ENCODE data around the gene CFL1. TPM values are rescaled to one million over a fixed set of nuclear protein-coding genes. Genes with fewer than 3 reads are reported as not detected.

The CFL1 gene
- total and polyA plus RNA-seq, 2 of the 4 experiments (the other 2 are of a cell fraction) = 960 to 2,231 TPM

- no peak for TF ChIP-seq MAFK (IDR thresholded peaks at IDR 0.05; ENCODE audit: low read depth, low read length)
Observed at GRCh38 chr11:65862941-65863888, 5.2 kb upstream of the CFL1 start (continued).

- Histone ChIP-seq H2AK9ac (replicated peaks; ENCODE audit: low read depth, low read length, poor library complexity) (peak overlapping the region; percentile 11), H4K5ac (ENCODE audit: low read depth, low read length) (no peak overlapping the region), H3K79me1 (ENCODE audit: low read depth in 1 of 2, low read length in 2 of 2) (peaks cover 6 to 62% of the 10 kb centered on the region in 2 experiments; a peak in 3 of 4 replicates), H2AFZ (replicated peaks; ENCODE audit: low read length, poor library complexity) (no peak overlapping the region), H4K91ac (ENCODE audit: insufficient read depth, low read depth, low read length) (no peak overlapping the region), H3K9me1 (ENCODE audit: insufficient read depth, low read length) (peaks cover 4% of the 10 kb centered on the region; the same call in 1 of the 2 replicates), H3K27me3 (ENCODE audit: control insufficient read depth, insufficient read depth, low read length) (no peaks in the 10 kb centered on the region), H3K9ac (ENCODE audit: low read depth, low read length) (no peak overlapping the region), H3K56ac (ENCODE audit: extremely low read depth, insufficient read depth, low read length) (no peak overlapping the region), H3K4me3 (ENCODE audit: insufficient read depth, low read depth, low read length) (no peak overlapping the region), H3K9me3 (ENCODE audit: control insufficient read depth, insufficient read depth, low read length) (no peaks in the 10 kb centered on the region), H2BK120ac (ENCODE audit: low read depth, low read length) (no peak overlapping the region), H3K36me3 (ENCODE audit: control insufficient read depth, insufficient read depth, low read length) (peaks cover 55% of the 10 kb centered on the region), H3K18ac (ENCODE audit: low read depth, low read length) (no peak overlapping the region), H4K8ac (ENCODE audit: low read depth in 2 of 2, low read length in 2 of 2) (no peak overlapping the region), H3K4me2 (ENCODE audit: low read depth, low read length) (no peak overlapping the region), H3K23ac (ENCODE audit: low read depth, low read length) (peak overlapping the region; percentile 64; the same call in 1 of the 2 replicates), H2BK5ac (ENCODE audit: low read depth, low read length, poor library complexity, severe bottlenecking) (no peak overlapping the region), H2BK20ac (ENCODE audit: low read depth, low read length) (no peak overlapping the region), H3K27ac (ENCODE audit: insufficient read depth, low read length) (no peak overlapping the region), H3K14ac (replicated peaks; ENCODE audit: low read depth, low read length) (no peak overlapping the region), H3K4me1 (ENCODE audit: control insufficient read depth, insufficient read depth, low read length) (peaks cover 7% of the 10 kb centered on the region), H2AK5ac (ENCODE audit: low read depth, low read length) (no peak overlapping the region; the same call in 1 of the 2 replicates), H4K20me1 (ENCODE audit: insufficient read depth, low read length) (peaks cover 36% of the 10 kb centered on the region), H2BK15ac (ENCODE audit: low read depth, low read length) (no peak overlapping the region), H3K4ac (ENCODE audit: low read depth, low read length) (peak overlapping the region; percentile 77; the same call in 1 of the 2 replicates)
- POLR2A ChIA-PET (ENCODE audit: unreplicated experiment) = interaction anchor here (0.5 to 1.6 kb wide), 2 partner anchors 10 to 201 kb away, joined by 3 to 5 read pairs; no protein-coding TSS in a partner anchor
- dilution Hi-C loops (cut with HindIII; ENCODE audit: low sequenced_read_pairs, unreplicated experiment) (no loop called here), in situ Hi-C loops (cut with MboI; ENCODE audit: low sequenced_read_pairs) (no loop called here), intact Hi-C loops (cut with micrococcal nuclease) (no loop called here)
- 100% methylated on average over 3 of the region's 5 CpGs; no CpG with 5 or more reads in 1 of the 2 experiments for WGBS, 2 experiments (ENCODE audit: extremely low coverage in 2 of 2, insufficient read length in 1 of 2)
- no peak for DNase-seq
- CTCF ChIA-PET = no interaction called here
- ATAC-seq (ENCODE audit: low read depth) = no peak
- BruUV-seq (replicated peaks) = no TSS peak
- TF ChIP-seq ELK1 (IDR thresholded peaks at IDR 0.05; ENCODE audit: borderline replicate concordance, low read depth, low read length) = no peak
- no peak for TF ChIP-seq MAFK (IDR thresholded peaks at IDR 0.05; ENCODE audit: low read depth, low read length)
- TF ChIP-seq CTCF (conservative IDR thresholded peaks at IDR 0.05; ENCODE audit: low read depth, low read length) = no peak
- no peak for TF ChIP-seq MAZ (IDR thresholded peaks at IDR 0.05; ENCODE audit: borderline replicate concordance, low read depth, low read length)
- no peak for TF ChIP-seq RCOR1 (IDR thresholded peaks at IDR 0.05; ENCODE audit: insufficient replicate concordance, low read length)
- TF ChIP-seq RAD21 (IDR thresholded peaks at IDR 0.05; ENCODE audit: low read length) = no peak
- TF ChIP-seq CEBPB (IDR thresholded peaks at IDR 0.05; ENCODE audit: low read depth, low read length) = no peak
- no peak for TF ChIP-seq FOS (IDR thresholded peaks at IDR 0.05; ENCODE audit: low read depth, low read length)
- TF ChIP-seq CHD1 (IDR thresholded peaks at IDR 0.05; ENCODE audit: low read depth, low read length) = no peak
- no peak for TF ChIP-seq USF2 (IDR thresholded peaks at IDR 0.05; ENCODE audit: low read depth, low read length)
Observed at GRCh38 chr11:65862191-65862735, 4.3 kb upstream of the CFL1 start.
